HG03060 (cell line): ENCODE data around the gene MTRR.

Experiments
- ATAC-seq: cut with Tn5 transposase; IDR thresholded peaks from one replicate; pipeline ENCODE4 v1.9.1; 2021; ENCODE audit warnings: low read depth, moderate number of reproducible peaks; ENCODE audit not compliant: unreplicated experiment

MTRR gene

DNA sequence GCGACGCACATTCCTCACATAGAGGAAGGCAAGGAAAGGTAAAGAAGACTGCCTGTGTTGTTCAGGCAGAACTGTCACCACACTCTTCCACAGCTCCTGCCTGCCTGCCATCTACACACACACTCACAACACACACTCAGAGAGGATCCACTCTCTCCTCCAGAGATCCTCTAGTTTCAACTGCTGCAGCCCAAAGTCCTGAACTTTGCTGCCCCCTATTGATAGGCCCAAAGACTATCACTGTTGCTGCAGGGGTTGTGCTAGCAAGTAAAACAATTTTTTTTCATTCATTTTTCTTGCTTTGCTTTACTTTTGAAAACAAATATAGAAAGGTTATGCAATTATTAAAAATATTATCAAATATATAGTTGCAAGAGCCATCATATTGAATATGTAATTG, 12.1 kb upstream of the MTRR start:
- ATAC-seq, result no peak

DNA sequence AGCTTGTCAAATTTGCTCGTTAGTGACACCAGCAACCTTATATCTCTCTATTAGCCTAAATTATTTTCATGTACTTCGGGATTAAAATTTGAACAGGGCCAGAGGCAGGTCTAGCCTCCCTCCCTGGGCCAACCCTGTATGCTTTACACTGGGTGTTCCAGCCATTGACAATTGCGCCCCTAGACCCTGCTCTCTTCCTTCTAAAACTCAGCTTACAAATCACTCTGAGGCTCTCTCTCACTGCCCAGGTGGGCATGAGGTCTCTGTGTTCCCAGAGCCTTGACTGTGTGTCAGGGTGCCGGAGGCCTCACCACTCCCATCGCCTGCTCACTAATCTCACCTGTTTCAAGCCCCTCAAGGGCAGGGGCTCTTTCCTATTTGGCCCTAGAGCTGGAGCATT, 11.6 kb upstream of the MTRR start:
- no peak for ATAC-seq

DNA sequence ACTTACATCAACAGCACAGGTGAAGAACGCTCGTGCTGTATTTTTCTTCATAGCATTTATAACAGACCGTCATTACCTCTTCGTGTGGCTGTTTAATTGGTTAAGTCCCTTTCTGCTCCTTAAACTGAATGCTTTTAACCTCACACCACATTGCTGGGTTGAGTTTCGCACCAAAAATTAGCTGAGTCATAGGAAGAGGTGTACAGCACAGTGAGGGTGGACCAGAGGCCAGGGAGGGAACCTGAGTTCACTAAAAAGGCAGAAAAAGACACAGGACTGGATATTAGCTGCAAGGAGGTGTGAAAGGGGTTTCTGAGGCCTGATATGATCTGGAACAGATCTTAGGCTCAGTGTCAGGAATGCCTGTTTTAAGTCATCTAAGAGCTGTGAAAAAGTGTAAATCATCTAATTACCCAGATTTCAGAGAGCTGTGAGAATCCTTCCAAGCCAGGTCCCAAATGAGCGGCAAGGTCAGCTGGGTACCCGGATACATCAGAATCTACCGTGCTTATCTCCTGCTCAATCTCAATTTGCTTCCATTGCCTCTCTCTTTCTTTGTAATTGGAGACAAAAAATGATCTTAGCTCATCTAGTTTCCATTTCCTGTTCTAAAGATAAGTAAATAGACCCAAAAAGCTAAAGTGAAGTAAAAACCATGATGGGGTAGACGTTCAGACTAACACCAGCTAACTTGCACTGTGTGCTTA, 10.9 kb upstream of the MTRR start:
- ATAC-seq, result no peak

DNA sequence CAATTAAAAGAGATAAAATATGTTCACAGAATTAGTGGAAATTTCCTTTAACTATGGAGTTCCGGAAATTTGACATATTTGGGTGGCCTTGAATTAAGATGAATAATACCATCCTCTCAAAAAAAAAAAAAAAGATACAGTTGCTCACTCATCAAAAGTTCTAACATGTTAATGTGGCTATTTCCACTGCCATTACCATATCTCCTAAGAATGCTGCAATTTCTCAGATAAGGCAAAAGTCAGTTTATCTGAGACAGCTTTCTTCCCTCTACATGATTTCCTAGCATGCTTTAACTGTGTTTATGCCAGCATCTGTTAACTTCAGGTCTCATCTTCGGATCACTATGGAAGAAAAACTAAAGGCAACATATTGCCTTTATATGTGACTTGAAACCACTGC, 2.8 kb upstream of the MTRR start:
- ATAC-seq, result no peak

DNA sequence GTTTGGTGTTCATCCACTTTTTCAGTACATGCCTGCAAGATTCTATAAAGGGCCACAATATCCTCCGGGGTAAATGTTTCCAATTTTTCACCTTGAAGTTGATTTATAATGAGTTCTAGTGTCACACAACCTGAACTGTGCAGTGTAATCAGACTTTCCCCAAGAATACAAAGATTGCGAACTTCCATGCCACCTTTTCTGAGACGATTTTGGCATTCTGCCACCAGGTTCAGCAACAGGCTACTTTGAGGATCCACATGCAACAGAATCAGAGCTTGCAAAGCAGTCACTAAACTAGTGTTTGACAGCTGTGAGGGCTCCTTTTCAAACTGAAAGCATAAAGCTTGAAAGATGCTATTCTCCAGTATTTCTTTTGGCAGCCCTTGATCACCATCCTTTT, 1.7 kb upstream of the MTRR start:
- no peak for ATAC-seq

DNA sequence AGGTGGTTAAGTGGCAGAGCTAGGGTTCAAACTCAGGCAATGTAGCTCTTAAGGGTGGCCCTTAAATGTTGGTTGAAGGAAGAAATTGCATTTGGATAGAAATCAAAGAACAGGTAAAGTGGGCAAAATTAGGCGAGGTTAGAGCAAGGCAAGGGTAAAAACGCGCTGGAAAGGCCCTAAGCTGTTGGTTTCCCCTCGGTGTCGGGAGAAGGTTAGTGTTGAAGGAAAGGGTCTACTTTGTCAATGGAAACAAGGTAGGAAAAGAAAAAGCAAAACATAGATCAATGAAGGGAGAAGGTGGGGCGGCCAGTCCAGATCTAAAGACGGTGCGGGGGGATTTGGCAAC, 548 bp upstream of the MTRR start:
- ATAC-seq, result no peak

DNA sequence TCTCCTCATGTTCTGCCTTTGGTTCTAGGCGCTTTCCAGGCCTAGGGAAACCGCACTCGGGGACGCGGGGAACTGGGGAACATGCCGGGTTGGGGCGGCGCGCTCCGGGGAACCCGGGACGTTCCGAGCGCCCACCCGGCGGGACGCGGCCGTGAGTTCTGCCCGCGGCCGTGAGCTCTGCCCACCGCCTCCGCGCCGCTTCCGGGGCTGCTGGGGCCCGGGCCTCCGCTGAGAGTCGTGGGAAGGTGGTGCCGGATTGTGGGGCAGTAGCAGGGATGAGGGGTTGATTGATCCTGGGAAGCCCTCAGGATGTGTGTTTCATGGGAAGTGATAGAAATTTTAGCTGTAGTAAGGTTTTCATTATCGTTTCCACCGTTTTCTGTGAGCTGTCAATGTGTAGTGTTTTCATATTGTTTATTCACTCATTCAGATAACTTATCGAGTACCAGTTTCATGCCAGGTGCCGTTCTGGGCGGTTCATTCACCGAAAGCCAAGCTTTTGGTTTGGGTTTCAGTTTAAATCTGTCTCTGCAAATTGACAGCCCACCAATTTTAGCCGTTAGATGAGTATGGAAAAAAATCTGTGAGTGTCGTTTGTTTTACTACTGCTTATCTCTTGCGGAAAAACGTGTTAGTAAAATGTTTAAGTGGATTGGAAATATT, 657 bp downstream of the MTRR start:
- no peak for ATAC-seq

DNA sequence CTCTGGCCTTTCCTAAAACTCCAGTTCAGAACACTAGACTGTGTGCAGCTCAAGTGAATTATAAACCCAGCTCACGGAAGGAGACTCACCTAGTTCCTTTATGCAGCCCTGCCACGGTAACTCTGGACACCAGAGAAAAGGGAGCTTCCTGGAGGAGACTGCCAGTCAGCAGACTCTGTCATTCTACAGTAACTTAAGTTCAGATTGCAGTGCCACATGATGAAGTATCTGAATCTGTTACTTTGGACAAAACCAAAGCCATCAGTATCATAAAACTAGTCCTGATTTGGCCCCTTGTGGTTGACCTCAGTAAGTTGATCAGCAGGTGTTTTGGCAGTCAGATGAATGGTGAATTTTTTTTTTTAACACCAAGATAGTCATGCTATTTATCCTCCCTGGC, 2.7 kb downstream of the MTRR start:
- ATAC-seq, result no peak

DNA sequence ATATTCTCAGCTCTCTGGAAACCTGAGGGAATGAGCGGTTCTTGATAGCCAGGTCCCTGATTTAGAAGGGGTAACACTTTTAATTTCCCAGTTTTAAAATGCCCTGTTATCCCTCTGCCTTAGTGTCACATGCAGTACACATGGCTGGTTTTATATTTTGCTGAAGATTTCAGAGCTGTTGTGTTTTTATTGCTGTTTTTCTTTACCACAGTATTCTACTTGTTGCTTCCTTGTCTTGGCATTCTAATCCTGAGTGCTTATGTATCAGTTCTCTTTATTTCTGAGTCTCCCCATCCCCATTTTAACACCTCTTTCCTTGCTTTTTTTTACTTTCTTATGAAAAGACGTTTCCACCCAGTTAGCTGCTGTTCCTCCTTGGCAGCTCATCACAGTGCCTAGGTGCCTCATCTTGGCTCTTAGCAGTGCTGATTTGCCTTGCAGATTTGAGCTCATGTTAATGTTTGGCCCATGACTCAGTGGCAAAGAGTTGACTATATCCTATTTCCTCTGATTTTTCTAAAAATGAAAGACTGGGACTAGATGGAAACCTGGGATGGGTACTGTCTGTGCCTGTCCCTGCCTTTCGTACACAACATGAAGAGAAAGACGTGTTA, 3.7 kb downstream of the MTRR start:
- no peak for ATAC-seq

DNA sequence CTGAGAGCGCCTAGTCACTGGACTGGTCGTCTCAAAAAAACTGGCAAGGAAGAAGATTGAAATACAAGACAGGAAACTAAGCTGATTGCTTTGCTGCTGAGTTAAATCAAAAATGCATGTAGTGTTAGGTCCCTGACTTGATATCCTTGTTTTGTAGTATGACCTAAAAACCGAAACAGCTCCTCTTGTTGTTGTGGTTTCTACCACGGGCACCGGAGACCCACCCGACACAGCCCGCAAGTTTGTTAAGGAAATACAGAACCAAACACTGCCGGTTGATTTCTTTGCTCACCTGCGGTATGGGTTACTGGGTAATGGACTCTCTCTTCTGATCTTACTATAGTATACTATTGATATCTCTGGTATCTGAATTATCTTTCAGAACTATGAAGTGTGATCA, 4.3 kb downstream of the MTRR start:
- ATAC-seq, result no peak

DNA sequence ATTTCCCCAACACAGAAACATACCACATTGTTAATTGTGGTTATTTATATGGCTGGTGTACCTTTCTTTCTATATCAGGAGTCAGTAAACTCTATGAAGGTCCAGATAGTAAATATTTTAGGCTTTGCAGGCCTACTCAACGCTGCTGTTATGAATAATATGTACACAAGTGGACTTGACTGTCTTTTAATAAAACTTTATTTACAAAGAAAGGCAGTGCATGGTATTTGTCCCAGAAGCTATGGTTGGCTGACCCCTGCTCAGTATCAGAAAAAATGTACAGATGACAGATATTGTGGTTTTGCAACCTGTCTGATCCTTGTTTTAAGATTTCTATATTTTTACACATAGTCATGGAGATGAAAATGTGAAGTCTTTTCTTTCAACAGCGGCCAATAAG, 5.7 kb downstream of the MTRR start:
- ATAC-seq, result no peak

DNA sequence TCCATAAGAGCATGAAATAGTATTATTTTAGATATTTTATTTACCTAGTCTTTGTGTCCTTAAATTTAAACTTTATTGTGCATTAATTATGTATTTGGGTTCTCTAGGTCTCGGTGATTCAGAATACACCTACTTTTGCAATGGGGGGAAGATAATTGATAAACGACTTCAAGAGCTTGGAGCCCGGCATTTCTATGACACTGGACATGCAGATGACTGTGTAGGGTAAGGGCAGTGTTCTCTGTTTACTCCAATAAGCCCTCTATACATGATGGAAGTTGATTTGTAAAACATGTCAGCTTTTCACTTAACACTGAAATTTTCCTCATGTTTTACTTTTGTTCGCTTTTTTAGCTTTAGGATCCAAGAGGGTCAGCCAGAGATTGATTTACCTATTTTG, 6.2 kb downstream of the MTRR start:
- no peak for ATAC-seq

DNA sequence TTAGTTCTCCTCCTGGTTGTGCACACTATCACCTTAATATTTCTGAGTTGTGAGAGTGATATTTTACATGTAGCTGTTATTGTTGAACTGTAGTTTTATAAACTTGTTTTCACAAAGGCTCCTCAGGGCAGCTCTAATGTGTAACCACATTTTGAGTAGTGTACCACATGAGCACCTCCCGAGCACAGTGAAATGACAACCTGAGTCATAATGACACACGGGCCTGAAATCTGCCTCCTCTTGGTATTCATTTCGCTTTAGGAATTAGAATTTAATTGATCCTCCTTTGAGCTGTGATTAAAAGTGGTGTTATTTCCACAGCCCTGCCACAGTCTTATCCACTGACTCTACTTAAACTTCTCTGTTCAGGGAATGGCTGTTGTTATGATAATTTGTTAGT, 7.9 kb downstream of the MTRR start:
- ATAC-seq, result peak; percentile 46

DNA sequence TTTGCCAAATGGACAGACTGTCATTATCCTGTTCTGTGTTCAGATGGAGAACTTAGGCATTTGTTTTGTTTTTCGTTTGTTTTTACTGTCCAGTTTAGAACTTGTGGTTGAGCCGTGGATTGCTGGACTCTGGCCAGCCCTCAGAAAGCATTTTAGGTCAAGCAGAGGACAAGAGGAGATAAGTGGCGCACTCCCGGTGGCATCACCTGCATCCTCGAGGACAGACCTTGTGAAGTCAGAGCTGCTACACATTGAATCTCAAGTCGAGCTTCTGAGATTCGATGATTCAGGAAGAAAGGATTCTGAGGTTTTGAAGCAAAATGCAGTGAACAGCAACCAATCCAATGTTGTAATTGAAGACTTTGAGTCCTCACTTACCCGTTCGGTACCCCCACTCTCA, 8.9 kb downstream of the MTRR start:
- no peak for ATAC-seq

DNA sequence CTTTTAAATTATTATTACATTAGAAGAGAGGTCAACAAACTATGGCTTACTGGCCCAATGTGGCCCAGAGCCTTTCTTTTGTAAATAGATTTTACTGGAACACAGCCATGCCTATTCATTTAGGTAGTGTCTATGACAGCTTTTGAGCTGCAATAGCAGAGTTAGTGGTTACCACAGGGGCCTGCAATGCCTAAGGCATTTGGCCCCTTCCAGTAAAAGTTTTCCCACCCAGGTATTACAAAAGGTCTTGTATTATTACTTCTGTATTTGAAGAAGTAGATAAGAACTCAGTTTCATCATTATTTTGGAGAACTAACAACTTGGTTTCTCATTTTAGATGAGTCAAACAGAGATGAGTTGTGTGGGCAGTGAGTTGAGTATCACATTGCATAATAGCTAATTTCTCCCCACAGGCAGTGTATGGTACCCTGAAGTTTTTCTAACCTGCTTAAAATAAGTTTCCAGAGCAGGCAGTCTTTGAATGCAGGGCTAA, 9.5 kb downstream of the MTRR start:
- peak; percentile 94 for ATAC-seq

DNA sequence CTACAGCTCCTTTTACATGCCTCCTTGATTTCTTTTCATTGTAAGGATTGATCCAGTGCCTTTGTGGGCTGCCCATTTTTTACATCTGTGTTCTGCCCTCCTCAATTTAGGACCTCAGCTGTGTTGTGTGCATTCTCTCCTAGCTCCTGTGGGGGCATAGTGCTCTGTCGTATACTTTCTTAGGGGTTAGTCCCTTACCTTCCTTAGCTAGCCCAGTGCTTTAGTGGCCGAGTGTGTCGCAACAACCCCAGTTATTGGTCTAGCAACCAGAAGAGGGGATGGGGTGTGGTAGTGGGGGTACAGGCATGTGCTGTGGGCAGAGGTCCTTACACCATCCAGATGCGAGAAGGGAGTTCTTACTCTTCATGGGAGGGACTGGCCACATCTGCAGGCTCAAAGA, 12.1 kb downstream of the MTRR start:
- no peak for ATAC-seq

DNA sequence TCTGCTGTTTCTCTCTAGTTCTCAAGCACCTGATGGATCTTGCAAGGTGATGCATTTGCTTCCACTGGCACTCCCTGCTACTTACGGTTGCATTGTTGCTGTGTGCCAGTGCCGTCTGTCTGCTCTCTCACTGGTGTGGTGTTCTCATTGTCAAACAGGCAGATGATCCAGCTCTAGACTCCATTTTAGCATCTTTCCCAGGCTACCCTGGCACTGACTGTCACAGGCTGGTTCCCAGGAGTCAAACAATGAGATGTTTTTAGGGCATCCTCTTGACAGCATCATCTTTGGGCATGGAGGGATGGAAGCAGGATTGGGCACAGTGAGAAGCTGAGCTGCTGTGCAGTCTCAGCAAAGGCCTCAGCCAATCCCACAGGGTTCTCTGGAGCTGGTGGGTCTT, 12.9 kb downstream of the MTRR start:
- ATAC-seq, result no peak

DNA sequence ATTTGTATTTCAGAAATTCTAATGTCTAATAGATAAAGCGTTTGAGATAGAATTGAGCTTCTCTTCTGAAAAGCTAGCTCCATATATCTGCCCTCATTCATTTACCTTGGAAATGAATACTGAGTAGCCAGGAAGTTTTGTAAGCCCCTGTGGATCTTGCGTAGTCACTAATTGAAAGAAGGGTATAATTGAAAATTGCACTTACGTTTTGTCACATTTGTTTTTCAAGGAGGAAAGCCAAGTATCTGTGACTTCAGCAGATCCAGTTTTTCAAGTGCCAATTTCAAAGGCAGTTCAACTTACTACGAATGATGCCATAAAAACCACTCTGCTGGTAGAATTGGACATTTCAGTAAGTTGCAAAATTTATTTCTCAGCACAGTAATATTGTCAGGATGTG, 14.0 kb downstream of the MTRR start:
- ATAC-seq, result no peak

DNA sequence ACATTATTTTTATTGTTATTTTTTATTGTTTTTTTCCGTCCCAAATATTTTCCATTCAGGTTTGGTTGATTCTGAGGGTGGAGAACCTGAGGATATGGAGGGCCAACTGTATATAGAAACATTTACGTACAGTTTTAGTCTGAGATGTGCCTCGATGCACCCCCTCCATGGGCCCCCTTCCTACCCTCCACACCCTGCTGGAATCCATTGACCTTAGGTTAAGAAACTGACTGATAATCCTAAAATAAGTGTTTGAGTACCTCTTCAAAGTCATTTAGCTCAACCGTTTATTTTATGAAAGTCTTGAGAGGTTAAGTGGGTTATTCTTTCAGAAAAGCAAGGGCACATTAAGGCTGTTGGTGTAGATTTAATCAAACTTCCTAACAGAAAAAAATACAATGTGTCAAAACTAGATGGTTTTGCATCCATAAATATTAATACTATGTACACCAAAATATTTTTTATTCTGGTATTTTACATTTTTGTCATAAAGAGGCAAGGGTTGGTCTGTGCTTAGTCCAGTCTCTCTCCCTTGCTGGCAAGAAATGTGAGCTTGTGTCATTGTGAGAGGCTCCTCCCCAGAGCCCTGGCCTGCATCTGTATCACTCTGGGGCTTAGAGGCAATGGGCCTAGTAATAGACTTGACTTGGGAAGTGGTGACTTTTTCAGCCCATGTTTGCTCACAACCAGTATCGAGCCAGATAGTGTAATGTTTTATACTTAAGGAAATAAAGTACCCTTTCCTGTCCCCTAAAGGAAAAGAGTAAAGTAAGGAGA, 15.7 kb downstream of the MTRR start:
- ATAC-seq, result no peak

DNA sequence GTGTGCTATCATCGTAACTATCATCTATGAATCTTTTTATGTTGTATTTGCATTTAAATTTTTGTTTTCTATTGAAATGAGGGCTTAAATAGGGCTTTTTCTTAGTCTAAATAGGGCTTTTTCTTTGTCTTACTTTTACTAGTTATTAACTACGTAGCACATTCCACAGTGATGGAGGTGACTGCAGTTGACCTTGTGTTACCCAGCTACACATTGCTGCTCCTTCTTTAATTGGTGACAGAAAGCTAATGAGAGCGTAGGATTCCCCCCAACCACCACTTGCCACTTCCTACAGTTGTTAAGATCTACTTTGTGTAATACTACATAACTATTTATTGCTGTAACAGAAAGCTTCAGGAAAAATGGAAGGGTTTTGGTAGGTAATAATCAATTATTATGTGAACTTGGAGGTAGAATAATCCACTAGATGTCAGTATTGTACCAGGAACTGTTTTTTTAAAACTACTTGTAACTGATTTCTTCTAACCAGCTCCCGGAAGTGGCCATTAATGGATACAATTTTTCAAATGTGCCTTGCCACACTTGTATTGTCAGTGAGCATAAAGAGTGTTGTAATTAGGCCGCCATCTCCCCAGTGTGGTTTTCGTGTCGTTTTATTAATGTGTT, 18.0 kb downstream of the MTRR start:
- ATAC-seq, result no peak

DNA sequence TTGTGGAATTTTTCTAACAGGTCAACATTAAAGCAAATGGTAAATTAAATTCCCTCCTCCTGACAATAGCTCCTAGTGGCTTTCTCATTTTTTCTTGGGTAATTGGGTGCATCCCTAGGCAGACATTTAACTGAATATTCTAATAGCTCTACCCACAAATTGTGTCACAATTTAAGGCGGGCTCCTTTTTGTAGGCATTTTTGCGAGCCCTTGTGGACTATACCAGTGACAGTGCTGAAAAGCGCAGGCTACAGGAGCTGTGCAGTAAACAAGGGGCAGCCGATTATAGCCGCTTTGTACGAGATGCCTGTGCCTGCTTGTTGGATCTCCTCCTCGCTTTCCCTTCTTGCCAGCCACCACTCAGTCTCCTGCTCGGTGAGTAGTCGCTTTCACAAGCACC, 20.0 kb downstream of the MTRR start:
- ATAC-seq, result no peak
